Smooth muscle cell (in vitro differentiated cells): Measurements from ENCODE around the gene KIRREL2. TPM values are rescaled to one million over a fixed set of nuclear protein-coding genes. Genes with fewer than 3 reads are reported as not detected.

Source experiments
- DNase-seq: peaks from one replicate; lab custom pipeline; 2025; ENCODE audit not compliant: unreplicated experiment; lab: John Stamatoyannopoulos, UW
- H2AFZ ChIP-seq: fragments of 200-600 bp; sonication (generic); 2 replicates; pipeline ENCODE4 v1.6.0; 2016; ENCODE audit warnings: antibody characterized with exemption, low read depth, mild to moderate bottlenecking
- H3F3A ChIP-seq: fragments of 200-600 bp; sonication (generic); 2 replicates; pipeline ENCODE4 v1.6.0; 2017; ENCODE audit warnings: antibody characterized with exemption, low read depth
- H3K27ac ChIP-seq: fragments of 200-600 bp; sonication (generic); 2 replicates; pipeline ENCODE4 v1.5.1; 2016; ENCODE audit warnings: low read depth, mild to moderate bottlenecking
- H3K27me3 ChIP-seq: fragments of 200-600 bp; sonication (generic); 2 replicates; pipeline ENCODE4 v1.6.1; 2016; ENCODE audit warnings: low read depth, mild to moderate bottlenecking
- H3K36me3 ChIP-seq: fragments of 200-600 bp; sonication (generic); 2 replicates; pipeline ENCODE4 v1.5.1; 2016; ENCODE audit warnings: low read depth
- H3K4me1 ChIP-seq: fragments of 200-600 bp; sonication (generic); 2 replicates; pipeline ENCODE4 v1.5.1; 2016; ENCODE audit warnings: low read depth
- H3K4me2 ChIP-seq: fragments of 200-600 bp; sonication (generic); 2 replicates; pipeline ENCODE4 v1.6.0; 2016; ENCODE audit warnings: mild to moderate bottlenecking
- H3K4me3 ChIP-seq: fragments of 200-600 bp; sonication (generic); 2 replicates; pipeline ENCODE4 v1.5.1; 2016; ENCODE audit warnings: mild to moderate bottlenecking
- H3K79me2 ChIP-seq: fragments of 200-600 bp; sonication (generic); 2 replicates; pipeline ENCODE4 v1.6.0; 2016; ENCODE audit warnings: low read depth, mild to moderate bottlenecking
- H3K9ac ChIP-seq: fragments of 200-600 bp; sonication (generic); 2 replicates; pipeline ENCODE4 v1.6.0; 2016; ENCODE audit warnings: low read depth
- H3K9me3 ChIP-seq: fragments of 200-600 bp; sonication (generic); replicated peaks from 2 replicates; pipeline ENCODE4 v1.5.1; 2016; ENCODE audit warnings: low read depth
- H4K20me1 ChIP-seq: fragments of 200-600 bp; sonication (generic); 2 replicates; pipeline ENCODE4 v1.6.0; 2016; ENCODE audit warnings: low read depth
- CTCF ChIP-seq: fragments of 200-600 bp; sonication (generic); IDR thresholded peaks from 2 replicates; pipeline ENCODE4 v1.5.1; 2017; ENCODE audit warnings: borderline replicate concordance, mild to moderate bottlenecking, antibody characterized with exemption; ENCODE audit not compliant: insufficient read depth, poor library complexity, severe bottlenecking
- WGBS: methylation state at CpG from one replicate; pipeline ENCODE4 v1.1.7; 2016; ENCODE audit warnings: low lambda C conversion rate; 5-methylcytosine and 5-hydroxymethylcytosine counted together
- polyA plus RNA-seq: library from polyadenylated mRNA; unstranded; fragments of >200 nt; fragmentation: Nextera tagmentation; extraction: Ambion mirVana; gene quantifications from 2 replicates; pipeline ENCODE4 v1.2.1, GENCODE V29; 2016
- total RNA-seq: library from RNA; depleted of rRNA; stranded (reverse); fragments of >200 nt; gene quantifications from 2 replicates; pipeline ENCODE4 v1.2.3, GENCODE V29; 2014

Gene KIRREL2
- total and polyA plus RNA-seq, 2 experiments from 2014 or later = 0.56 to 2.1 TPM

- no peak for TF ChIP-seq CTCF
- H3K4me2 ChIP-seq = no peak overlapping the region
- H3K79me2 ChIP-seq = no peaks in the 10 kb centered on the region
- H3K9me3 ChIP-seq = no peaks in the 10 kb centered on the region
- no peaks in the 10 kb centered on the region for H4K20me1 ChIP-seq
- H3K36me3 ChIP-seq = no peaks in the 10 kb centered on the region
- H3K4me1 ChIP-seq = no peaks in the 10 kb centered on the region
- H3F3A ChIP-seq = no peaks in the 10 kb centered on the region
- WGBS = 88% methylated on average over 6 of the region's 6 CpGs
- no peak overlapping the region for H3K9ac ChIP-seq
- peaks cover 90% of the 10 kb centered on the region for H3K27me3 ChIP-seq
- DNase-seq = no peak
- H3K27ac ChIP-seq = no peak overlapping the region
- no peak overlapping the region for H3K4me3 ChIP-seq
- no peak overlapping the region for H2AFZ ChIP-seq
Measured at GRCh38 chr19:35858311-35858710, 1.6 kb downstream of the KIRREL2 start.

GRCh38 chr19:35859414-35859813 lies 2.7 kb downstream of the KIRREL2 start:
- H2AFZ ChIP-seq = no peak overlapping the region
- H3K4me2 ChIP-seq = no peak overlapping the region
- H3K9ac ChIP-seq = no peak overlapping the region
- no peak for DNase-seq
- H3K27me3 ChIP-seq = peaks cover 80% of the 10 kb centered on the region
- H3F3A ChIP-seq = no peaks in the 10 kb centered on the region
- no peaks in the 10 kb centered on the region for H3K4me1 ChIP-seq
- H3K27ac ChIP-seq = no peak overlapping the region
- H3K4me3 ChIP-seq = no peak overlapping the region
- WGBS = 88% methylated on average over 4 of the region's 4 CpGs
- TF ChIP-seq CTCF = no peak
- H3K79me2 ChIP-seq = no peaks in the 10 kb centered on the region
- no peaks in the 10 kb centered on the region for H4K20me1 ChIP-seq
- H3K36me3 ChIP-seq = no peaks in the 10 kb centered on the region
- no peaks in the 10 kb centered on the region for H3K9me3 ChIP-seq

GRCh38 chr19:35860436-35860817 lies 3.7 kb downstream of the KIRREL2 start:
- WGBS = 14% methylated on average over 16 of the region's 24 CpGs
- Histone ChIP-seq H3F3A (no peaks in the 10 kb centered on the region), H3K27ac (no peak overlapping the region), H3K9me3 (no peaks in the 10 kb centered on the region), H3K79me2 (no peaks in the 10 kb centered on the region), H2AFZ (no peak overlapping the region), H4K20me1 (no peaks in the 10 kb centered on the region), H3K4me3 (no peak overlapping the region), H3K36me3 (no peaks in the 10 kb centered on the region), H3K4me1 (no peaks in the 10 kb centered on the region), H3K4me2 (peak overlapping the region; percentile 70), H3K27me3 (peaks cover 70% of the 10 kb centered on the region), H3K9ac (no peak overlapping the region)
- DNase-seq = no peak
- TF ChIP-seq CTCF = no peak

- peak overlapping the region; percentile 70 for H3K4me2 ChIP-seq
- no peaks in the 10 kb centered on the region for H3F3A ChIP-seq
- TF ChIP-seq CTCF = no peak
- H3K9me3 ChIP-seq = no peaks in the 10 kb centered on the region
- no peaks in the 10 kb centered on the region for H3K36me3 ChIP-seq
- no peaks in the 10 kb centered on the region for H4K20me1 ChIP-seq
- no peaks in the 10 kb centered on the region for H3K4me1 ChIP-seq
- 4% methylated on average over 55 of the region's 55 CpGs for WGBS
- H3K9ac ChIP-seq = no peak overlapping the region
- H3K79me2 ChIP-seq = no peaks in the 10 kb centered on the region
- no peak overlapping the region for H3K27ac ChIP-seq
- H3K4me3 ChIP-seq = peak overlapping the region; percentile 8
- no peak overlapping the region for H2AFZ ChIP-seq
- H3K27me3 ChIP-seq = peaks cover 64% of the 10 kb centered on the region
- no peak for DNase-seq
Measured at GRCh38 chr19:35860818-35861639, 4.3 kb downstream of the KIRREL2 start.
